HG02981 (cell line): Measurements from ENCODE around the gene SPEM2.

Experiments used
- ATAC-seq: cut with Tn5 transposase; IDR thresholded peaks from one replicate; pipeline ENCODE4 v1.9.1; 2021; ENCODE audit warnings: mild to moderate bottlenecking, moderate library complexity; ENCODE audit not compliant: unreplicated experiment

Gene SPEM2

GRCh38 chr17:7403727-7403976 is 21.8 kb upstream of the SPEM2 start:
- ATAC-seq, result no peak

- ATAC-seq, result peak; percentile 91
Observed at GRCh38 chr17:7403977-7404736, 21.3 kb upstream of the SPEM2 start, which contains the start of gene TMEM256. TMEM256 (minus strand) TSS chr17:7404097; CDS start chr17:7404084, 13 bp downstream.

- ATAC-seq, result peak; percentile 7
Observed at GRCh38 chr17:7404737-7405349, 20.6 kb upstream of the SPEM2 start.

- no peak for ATAC-seq
Observed at GRCh38 chr17:7405350-7406234, 19.8 kb upstream of the SPEM2 start.

- ATAC-seq, result no peak
Observed at GRCh38 chr17:7406235-7406825, 19.1 kb upstream of the SPEM2 start.

GRCh38 chr17:7407082-7407481 is 18.3 kb upstream of the SPEM2 start:
- no peak for ATAC-seq

- ATAC-seq, result no peak
Observed at GRCh38 chr17:7407485-7408251, 17.7 kb upstream of the SPEM2 start, which contains the start of gene NLGN2. NLGN2 (plus strand) TSS chr17:7407845; CDS start chr17:7408256, 411 bp downstream.

GRCh38 chr17:7408252-7408727 is 17.1 kb upstream of the SPEM2 start:
- no peak for ATAC-seq

GRCh38 chr17:7408863-7409262 is 16.6 kb upstream of the SPEM2 start:
- ATAC-seq, result no peak

- ATAC-seq, result no peak
Observed at GRCh38 chr17:7409716-7410115, 15.7 kb upstream of the SPEM2 start.

- no peak for ATAC-seq
Observed at GRCh38 chr17:7410634-7411426, 14.6 kb upstream of the SPEM2 start.

GRCh38 chr17:7411427-7411750 is 14.0 kb upstream of the SPEM2 start:
- ATAC-seq, result no peak

GRCh38 chr17:7413346-7413985 is 11.9 kb upstream of the SPEM2 start:
- ATAC-seq, result no peak

- no peak for ATAC-seq
Observed at GRCh38 chr17:7414837-7415236, 10.6 kb upstream of the SPEM2 start.

- ATAC-seq, result no peak
Observed at GRCh38 chr17:7415784-7416183, 9.6 kb upstream of the SPEM2 start.

GRCh38 chr17:7416323-7416722 is 9.1 kb upstream of the SPEM2 start:
- no peak for ATAC-seq

- ATAC-seq, result no peak
Observed at GRCh38 chr17:7417056-7417655, 8.3 kb upstream of the SPEM2 start.

- ATAC-seq, result no peak
Observed at GRCh38 chr17:7418472-7419152, 6.8 kb upstream of the SPEM2 start.
